OCI-LY3 (cell line): Measurements from ENCODE around the gene DCUN1D4.

Experiments used
- H2AFZ ChIP-seq: fragments of 200-600, 300-600 bp; shearing (Covaris generic); 2 replicates; pipeline ENCODE4 v1.6.0; 2014; ENCODE audit warnings: antibody characterized with exemption, low read depth, low read length
- H3K27ac ChIP-seq: fragments of 200-600, 300-600 bp; sonication (generic); 2 replicates; pipeline ENCODE4 v1.5.1; 2014; ENCODE audit warnings: mild to moderate bottlenecking, low read length, moderate library complexity, mixed read lengths
- H3K27me3 ChIP-seq: fragments of 200-600, 300-600 bp; sonication (generic); 2 replicates; pipeline ENCODE4 v1.6.1; 2014; ENCODE audit warnings: low read depth, low read length, mixed read lengths
- H3K36me3 ChIP-seq: fragments of 200-600, 300-600 bp; sonication (generic); replicated peaks from 2 replicates; pipeline ENCODE3; 2014; ENCODE audit warnings: low read depth, low read length, mixed read lengths
- H3K4me1 ChIP-seq: fragments of 300-600, 200-600 bp; sonication (generic); 2 replicates; pipeline ENCODE4 v1.6.1; 2014; ENCODE audit warnings: low read length, mixed read lengths
- H3K4me2 ChIP-seq: fragments of 200-600, 300-600 bp; sonication (generic); 2 replicates; pipeline ENCODE4 v1.6.1; 2014; ENCODE audit warnings: low read length, mixed read lengths
- H3K4me3 ChIP-seq: fragments of 300-600, 200-600 bp; sonication (generic); 2 replicates; pipeline ENCODE4 v1.5.1; 2014; ENCODE audit warnings: antibody characterized with exemption, mild to moderate bottlenecking, low read length, moderate library complexity
- H3K79me2 ChIP-seq: fragments of 300-600, 200-600 bp; shearing (Covaris generic); 2 replicates; pipeline ENCODE4 v1.6.1; 2014; ENCODE audit warnings: mild to moderate bottlenecking, low read length, mixed read lengths
- H3K9ac ChIP-seq: fragments of 300-600, 200-600 bp; shearing (Covaris generic); 2 replicates; pipeline ENCODE4 v1.6.0; 2014; ENCODE audit warnings: mild to moderate bottlenecking, low read length, moderate library complexity
- H3K9me3 ChIP-seq: fragments of 200-600, 300-600 bp; shearing (Covaris generic); 2 replicates; pipeline ENCODE4 v1.6.1; 2014; ENCODE audit warnings: low read length, mixed read lengths; ENCODE audit not compliant: insufficient read depth
- H4K20me1 ChIP-seq: fragments of 200-600, 300-600 bp; sonication (generic); 2 replicates; pipeline ENCODE4 v1.6.1; 2016; ENCODE audit warnings: low read length, mixed read lengths; ENCODE audit not compliant: insufficient read depth
- EZH2phosphoT487 ChIP-seq: fragments of 200-600 bp; shearing (Covaris generic); IDR thresholded peaks from 2 replicates; pipeline ENCODE4 v1.6.1; 2018; ENCODE audit warnings: antibody characterized with exemption, mixed run types, low read depth
- TF ChIP-seq, protein P1 (sequence below): fragments of 200-600, 300-600 bp; sonication (generic); IDR thresholded peaks from 2 replicates; pipeline ENCODE4 v1.5.1; 2014; ENCODE audit warnings: antibody characterized with exemption, low read length, low read depth

Gene DCUN1D4

DNA sequence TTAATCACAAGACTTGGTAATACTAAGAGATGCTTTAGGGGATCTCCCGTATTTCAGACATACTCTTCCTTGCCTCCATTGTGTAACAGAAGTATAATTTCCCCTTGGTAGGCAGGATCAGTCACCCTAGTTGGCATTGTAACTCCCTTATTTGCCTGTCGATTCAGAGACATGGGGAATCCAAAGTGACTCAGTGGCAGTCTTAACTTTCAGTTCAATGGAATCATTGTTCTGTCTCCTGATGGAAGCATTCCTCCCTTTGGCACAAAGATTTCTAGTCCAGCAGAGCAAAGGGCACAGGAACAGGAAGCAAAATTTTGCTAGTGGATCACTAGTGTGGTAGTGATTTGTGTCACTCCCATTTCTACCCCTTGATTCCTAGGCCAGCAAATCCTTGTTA is 80.4 kb downstream of the DCUN1D4 start:
- H4K20me1 ChIP-seq = no peaks in the 10 kb centered on the region
- no peak for TF ChIP-seq EZH2phosphoT487
- TF ChIP-seq, protein P1, sequence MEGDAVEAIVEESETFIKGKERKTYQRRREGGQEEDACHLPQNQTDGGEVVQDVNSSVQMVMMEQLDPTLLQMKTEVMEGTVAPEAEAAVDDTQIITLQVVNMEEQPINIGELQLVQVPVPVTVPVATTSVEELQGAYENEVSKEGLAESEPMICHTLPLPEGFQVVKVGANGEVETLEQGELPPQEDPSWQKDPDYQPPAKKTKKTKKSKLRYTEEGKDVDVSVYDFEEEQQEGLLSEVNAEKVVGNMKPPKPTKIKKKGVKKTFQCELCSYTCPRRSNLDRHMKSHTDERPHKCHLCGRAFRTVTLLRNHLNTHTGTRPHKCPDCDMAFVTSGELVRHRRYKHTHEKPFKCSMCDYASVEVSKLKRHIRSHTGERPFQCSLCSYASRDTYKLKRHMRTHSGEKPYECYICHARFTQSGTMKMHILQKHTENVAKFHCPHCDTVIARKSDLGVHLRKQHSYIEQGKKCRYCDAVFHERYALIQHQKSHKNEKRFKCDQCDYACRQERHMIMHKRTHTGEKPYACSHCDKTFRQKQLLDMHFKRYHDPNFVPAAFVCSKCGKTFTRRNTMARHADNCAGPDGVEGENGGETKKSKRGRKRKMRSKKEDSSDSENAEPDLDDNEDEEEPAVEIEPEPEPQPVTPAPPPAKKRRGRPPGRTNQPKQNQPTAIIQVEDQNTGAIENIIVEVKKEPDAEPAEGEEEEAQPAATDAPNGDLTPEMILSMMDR = no peak
- no peak overlapping the region for H3K27ac ChIP-seq
- no peak overlapping the region for H3K4me2 ChIP-seq
- no peaks in the 10 kb centered on the region for H3K36me3 ChIP-seq
- H3K4me3 ChIP-seq = no peak overlapping the region
- H3K4me1 ChIP-seq = no peaks in the 10 kb centered on the region
- no peaks in the 10 kb centered on the region for H3K27me3 ChIP-seq
- H2AFZ ChIP-seq = no peak overlapping the region
- H3K9me3 ChIP-seq = no peaks in the 10 kb centered on the region
- H3K79me2 ChIP-seq = no peaks in the 10 kb centered on the region
- H3K9ac ChIP-seq = no peak overlapping the region

DNA sequence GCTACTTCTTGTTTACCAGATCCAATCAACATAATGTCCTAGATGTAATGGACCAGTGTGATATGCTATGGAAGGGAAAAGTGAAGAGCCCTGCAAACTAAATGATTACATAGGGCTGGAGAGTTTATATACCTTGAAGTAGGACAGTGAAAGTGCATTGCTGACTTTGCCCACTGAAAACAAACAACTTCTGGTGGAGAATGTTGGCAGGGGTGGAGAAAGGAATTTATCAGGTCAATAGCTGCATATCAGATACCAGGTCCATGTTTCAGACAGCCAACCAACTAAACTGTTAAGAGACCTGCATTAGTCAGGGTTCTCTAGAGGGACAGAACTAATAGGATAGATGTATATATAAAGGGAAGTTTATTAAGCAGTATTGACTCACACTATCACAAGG is 82.4 kb downstream of the DCUN1D4 start:
- no peak overlapping the region for H3K4me2 ChIP-seq
- no peaks in the 10 kb centered on the region for H3K36me3 ChIP-seq
- H3K4me1 ChIP-seq = no peaks in the 10 kb centered on the region
- no peak overlapping the region for H2AFZ ChIP-seq
- no peaks in the 10 kb centered on the region for H3K9me3 ChIP-seq
- no peaks in the 10 kb centered on the region for H3K79me2 ChIP-seq
- TF ChIP-seq, protein P1 = no peak
- no peak for TF ChIP-seq EZH2phosphoT487
- H3K27me3 ChIP-seq = no peaks in the 10 kb centered on the region
- no peak overlapping the region for H3K4me3 ChIP-seq
- no peak overlapping the region for H3K9ac ChIP-seq
- no peaks in the 10 kb centered on the region for H4K20me1 ChIP-seq
- H3K27ac ChIP-seq = no peak overlapping the region

DNA sequence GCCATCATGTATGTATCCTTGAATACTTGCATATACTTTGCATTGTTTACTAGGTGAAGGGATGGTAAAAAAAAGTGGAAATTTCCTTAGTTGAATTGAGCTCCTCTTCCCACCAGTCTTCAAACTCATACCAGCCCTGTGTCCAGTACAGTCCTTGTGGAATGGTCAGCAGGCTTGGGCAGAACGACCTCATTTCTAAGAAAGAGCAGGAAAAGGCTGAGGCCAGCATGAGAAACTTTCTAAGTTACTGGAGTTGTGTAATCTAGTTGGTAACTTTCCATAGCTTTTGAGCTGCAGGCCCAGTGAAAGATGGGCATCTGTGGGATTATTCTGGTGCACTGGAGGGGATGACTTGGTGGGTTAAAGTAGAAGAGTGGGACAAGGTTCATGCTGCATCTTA is 87.6 kb downstream of the DCUN1D4 start:
- H3K27me3 ChIP-seq = no peaks in the 10 kb centered on the region
- no peaks in the 10 kb centered on the region for H3K79me2 ChIP-seq
- no peak overlapping the region for H3K9ac ChIP-seq
- no peak overlapping the region for H3K4me2 ChIP-seq
- H4K20me1 ChIP-seq = no peaks in the 10 kb centered on the region
- no peak overlapping the region for H3K4me3 ChIP-seq
- no peak for TF ChIP-seq EZH2phosphoT487
- TF ChIP-seq, protein P1 = no peak
- no peak overlapping the region for H2AFZ ChIP-seq
- no peaks in the 10 kb centered on the region for H3K9me3 ChIP-seq
- H3K36me3 ChIP-seq = no peaks in the 10 kb centered on the region
- H3K27ac ChIP-seq = no peak overlapping the region
- no peaks in the 10 kb centered on the region for H3K4me1 ChIP-seq

DNA sequence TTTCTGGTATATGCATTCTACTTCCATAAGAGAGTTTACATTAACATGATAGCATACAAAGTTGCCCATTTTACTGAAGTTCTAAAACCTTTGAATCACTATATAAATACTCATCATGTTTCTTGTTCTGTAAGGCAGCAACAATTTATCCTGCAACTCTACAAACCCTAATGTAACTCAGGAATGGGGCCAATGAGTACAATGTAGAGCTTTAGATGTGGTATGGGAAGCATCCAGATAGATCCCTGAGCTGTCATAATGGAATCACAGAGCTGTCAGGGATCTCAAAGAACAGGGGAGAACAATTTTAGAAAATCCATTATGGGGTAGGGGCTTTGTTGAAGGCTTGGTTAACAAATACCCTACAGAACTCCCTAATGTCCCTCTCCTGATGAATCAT is 88.5 kb downstream of the DCUN1D4 start:
- no peaks in the 10 kb centered on the region for H3K27me3 ChIP-seq
- H4K20me1 ChIP-seq = no peaks in the 10 kb centered on the region
- no peaks in the 10 kb centered on the region for H3K36me3 ChIP-seq
- H3K4me1 ChIP-seq = no peaks in the 10 kb centered on the region
- TF ChIP-seq, protein P1 = no peak
- no peak for TF ChIP-seq EZH2phosphoT487
- H3K9ac ChIP-seq = no peak overlapping the region
- no peaks in the 10 kb centered on the region for H3K9me3 ChIP-seq
- H3K27ac ChIP-seq = no peak overlapping the region
- H3K79me2 ChIP-seq = no peaks in the 10 kb centered on the region
- H2AFZ ChIP-seq = no peak overlapping the region
- H3K4me2 ChIP-seq = no peak overlapping the region
- H3K4me3 ChIP-seq = no peak overlapping the region
